ENCODE measurements around the gene NPFFR2. TPM values are rescaled to one million over a fixed set of nuclear protein-coding genes. Genes with fewer than 3 reads are reported as not detected.

The NPFFR2 gene
- total and polyA plus RNA-seq, 2 of the 13 experiments (the other 11 are each of a cell fraction or from before 2014, with no cell fraction given), result not detected

- no peak for ATAC-seq
- no peak for DNase-seq (ENCODE audit: low spot score)
- ChIA-PET CTCF (ENCODE audit: low intra/inter-chr PET ratio, low total read pairs) (no interaction called here), POLR2A (no interaction called here)
- Histone ChIP-seq H3K36me3 (replicated peaks in 1 of 2; ENCODE audit: control insufficient read depth in 1 of 2, insufficient read depth in 2 of 2, low read length in 2 of 2) (no peaks in the 10 kb centered on the region), H3K4me3 (replicated peaks in 1 of 3; ENCODE audit: insufficient read depth in 1 of 3, low read depth in 2 of 3, low read length in 3 of 3) (no peak overlapping the region), H2AFZ (ENCODE audit: low read length) (no peak overlapping the region), H3K79me2 (ENCODE audit: insufficient read depth, low read length) (no peaks in the 10 kb centered on the region), H3K4me2 (ENCODE audit: low read depth, low read length) (no peak overlapping the region), H3K27ac (ENCODE audit: extremely low read length, insufficient read depth, low read length) (no peak overlapping the region), H3K4me1 (ENCODE audit: insufficient read depth, low read length) (no peaks in the 10 kb centered on the region), H3K9ac (ENCODE audit: insufficient read depth, low read depth, low read length) (no peak overlapping the region), H3K27me3 (ENCODE audit: control insufficient read depth in 1 of 2, insufficient read depth in 2 of 2, low read length in 2 of 2) (no peaks in the 10 kb centered on the region), H3K9me3 (ENCODE audit: low read length) (no peaks in the 10 kb centered on the region), H4K20me1 (ENCODE audit: insufficient read depth, low read length) (no peaks in the 10 kb centered on the region)
- no peak for TF ChIP-seq ZNF414 (CRISPR knock-in tag; IDR thresholded peaks at IDR 0.05)
- no peak for TF ChIP-seq ARNT2 (CRISPR knock-in tag; IDR thresholded peaks at IDR 0.05; ENCODE audit: low read depth)
- TF ChIP-seq ZFP36L2 (CRISPR knock-in tag; IDR thresholded peaks at IDR 0.05), result no peak
- no peak for TF ChIP-seq ZSCAN22 (CRISPR knock-in tag; IDR thresholded peaks at IDR 0.05)
- TF ChIP-seq PBX3 (CRISPR knock-in tag; IDR thresholded peaks at IDR 0.05; ENCODE audit: borderline replicate concordance), result no peak
- no peak for TF ChIP-seq SYNCRIP (IDR thresholded peaks at IDR 0.05; ENCODE audit: insufficient read depth, low read depth, low read length)
- no peak for TF ChIP-seq AKAP8 (CRISPR knock-in tag; IDR thresholded peaks at IDR 0.05)
- TF ChIP-seq XBP1 (CRISPR knock-in tag; IDR thresholded peaks at IDR 0.05), result no peak
- intact Hi-C loops (cut with micrococcal nuclease; ENCODE audit: unreplicated experiment), result no loop called here
- BruUV-seq (replicated peaks), result no TSS peak
- in situ Hi-C loops (cut with HindIII; ENCODE audit: extremely low pct_ligation_motif_present, low pct_unique_long_range_greater_than_20kb), result no loop called here
- no peak for FAIRE-seq
Measured at GRCh38 chr4:72128741-72129140, 96.9 kb downstream of the NPFFR2 start.

- H3K27me3 ChIP-seq (ENCODE audit: control insufficient read depth in 1 of 2, insufficient read depth in 2 of 2, low read length in 2 of 2), result no peaks in the 10 kb centered on the region
- no peaks in the 10 kb centered on the region for H3K79me2 ChIP-seq (ENCODE audit: insufficient read depth, low read length)
- H3K4me3 ChIP-seq (replicated peaks in 1 of 3; ENCODE audit: insufficient read depth in 1 of 3, low read depth in 2 of 3, low read length in 3 of 3), result no peak overlapping the region
- BruUV-seq (replicated peaks), result no TSS peak
- CTCF ChIA-PET (ENCODE audit: low intra/inter-chr PET ratio, low total read pairs), result no interaction called here
- no peaks in the 10 kb centered on the region for H4K20me1 ChIP-seq (ENCODE audit: insufficient read depth, low read length)
- in situ Hi-C loops (cut with HindIII; ENCODE audit: extremely low pct_ligation_motif_present, low pct_unique_long_range_greater_than_20kb), result no loop called here
- intact Hi-C loops (cut with micrococcal nuclease; ENCODE audit: unreplicated experiment), result no loop called here
- H3K36me3 ChIP-seq (replicated peaks in 1 of 2; ENCODE audit: control insufficient read depth in 1 of 2, insufficient read depth in 2 of 2, low read length in 2 of 2), result no peaks in the 10 kb centered on the region
- H3K9me3 ChIP-seq (ENCODE audit: low read length), result no peaks in the 10 kb centered on the region
- no peak overlapping the region for H3K9ac ChIP-seq (ENCODE audit: insufficient read depth, low read depth, low read length)
- 44% methylated on average over 6 of the region's 6 CpGs for WGBS (ENCODE audit: low lambda C conversion rate)
- POLR2A ChIA-PET, result no interaction called here
- DNase-seq (ENCODE audit: low spot score), result no peak
- H2AFZ ChIP-seq (ENCODE audit: low read length), result no peak overlapping the region
- H3K27ac ChIP-seq (ENCODE audit: extremely low read length, insufficient read depth, low read length), result no peak overlapping the region
- H3K4me2 ChIP-seq (ENCODE audit: low read depth, low read length), result no peak overlapping the region
- ATAC-seq, result no peak
- FAIRE-seq, result no peak
- H3K4me1 ChIP-seq (ENCODE audit: insufficient read depth, low read length), result no peaks in the 10 kb centered on the region
- TF ChIP-seq ZNF605 (CRISPR knock-in tag; IDR thresholded peaks at IDR 0.05) (no peak), TCF12 (IDR thresholded peaks at IDR 0.05) (no peak), TCF12 (CRISPR knock-in tag; IDR thresholded peaks at IDR 0.05) (no peak), HMGA1 (CRISPR knock-in tag; conservative IDR thresholded peaks at IDR 0.05) (no peak), NCOA1 (CRISPR knock-in tag; IDR thresholded peaks at IDR 0.05) (no peak), MAF1 (CRISPR knock-in tag; IDR thresholded peaks at IDR 0.05; ENCODE audit: borderline replicate concordance) (no peak), KDM2A (CRISPR knock-in tag; IDR thresholded peaks at IDR 0.05; ENCODE audit: borderline replicate concordance, low read depth) (no peak), MYC (CRISPR knock-in tag; IDR thresholded peaks at IDR 0.05; ENCODE audit: borderline replicate concordance) (no peak), NFATC3 (CRISPR knock-in tag; IDR thresholded peaks at IDR 0.05) (no peak), ELF1 (CRISPR knock-in tag; IDR thresholded peaks at IDR 0.05) (no peak), ZNF350 (CRISPR knock-in tag; IDR thresholded peaks at IDR 0.05; ENCODE audit: borderline replicate concordance, low read depth) (no peak), ZNF484 (CRISPR knock-in tag; IDR thresholded peaks at IDR 0.05; ENCODE audit: borderline replicate concordance, low read depth) (no peak), MTF2 (CRISPR knock-in tag; IDR thresholded peaks at IDR 0.05; ENCODE audit: borderline replicate concordance) (no peak)
Measured at GRCh38 chr4:72136429-72136828, 104.6 kb downstream of the NPFFR2 start.
